Kasumi-1 (cell line): Measurements from ENCODE around the gene LHFPL2.
"Not testable (repeated sequence)": the region's sequence is repeated elsewhere in the genome, so short reads cannot be mapped to it uniquely, and the experiment has no call there.

Experiments used
- DNase-seq, 2 experiments: peaks; one replicate each; lab custom pipeline; 2025; lab: John Stamatoyannopoulos, UW

The LHFPL2 gene

DNA sequence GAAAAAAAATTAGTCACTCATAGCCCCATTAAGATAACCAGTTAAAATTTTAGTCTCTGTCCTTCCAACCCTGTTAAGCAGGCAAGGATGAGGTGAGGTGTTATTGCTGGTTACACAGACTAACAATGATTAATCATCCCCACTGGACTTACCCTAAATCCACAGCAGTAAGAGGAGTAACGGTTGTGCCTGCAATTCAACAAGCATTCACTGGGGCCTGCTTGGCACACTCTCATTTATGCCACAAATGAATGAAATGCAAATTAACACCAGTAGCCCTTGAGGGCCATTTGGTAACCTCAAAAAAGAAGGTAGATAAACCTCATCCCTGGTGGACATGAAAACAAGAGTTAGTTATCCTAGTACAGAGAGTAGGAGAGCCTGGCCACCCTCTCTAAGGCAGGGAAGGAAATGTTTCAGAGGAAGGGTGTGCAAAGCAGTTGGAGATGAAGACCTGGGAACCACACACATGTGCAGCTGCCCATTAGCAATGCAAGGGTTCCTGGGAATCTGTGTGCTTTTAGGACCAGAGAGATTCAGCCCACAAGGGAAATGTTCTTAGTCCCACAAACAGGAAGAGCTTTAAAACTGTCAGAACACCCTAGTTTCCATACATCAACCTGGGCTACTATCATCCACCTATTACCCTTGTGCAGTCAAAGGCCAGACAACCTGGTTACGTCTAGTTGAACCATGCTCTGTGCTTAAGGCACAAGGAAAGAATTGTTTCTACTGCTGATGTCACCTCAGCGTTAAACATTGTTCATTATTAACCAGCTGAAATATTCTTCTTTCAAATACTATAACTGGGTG lies 7.7 kb downstream of the LHFPL2 start:
- DNase-seq = no peak

- DNase-seq = no peak
Measured at GRCh38 chr5:78639791-78640190, 8.8 kb downstream of the LHFPL2 start.

DNA sequence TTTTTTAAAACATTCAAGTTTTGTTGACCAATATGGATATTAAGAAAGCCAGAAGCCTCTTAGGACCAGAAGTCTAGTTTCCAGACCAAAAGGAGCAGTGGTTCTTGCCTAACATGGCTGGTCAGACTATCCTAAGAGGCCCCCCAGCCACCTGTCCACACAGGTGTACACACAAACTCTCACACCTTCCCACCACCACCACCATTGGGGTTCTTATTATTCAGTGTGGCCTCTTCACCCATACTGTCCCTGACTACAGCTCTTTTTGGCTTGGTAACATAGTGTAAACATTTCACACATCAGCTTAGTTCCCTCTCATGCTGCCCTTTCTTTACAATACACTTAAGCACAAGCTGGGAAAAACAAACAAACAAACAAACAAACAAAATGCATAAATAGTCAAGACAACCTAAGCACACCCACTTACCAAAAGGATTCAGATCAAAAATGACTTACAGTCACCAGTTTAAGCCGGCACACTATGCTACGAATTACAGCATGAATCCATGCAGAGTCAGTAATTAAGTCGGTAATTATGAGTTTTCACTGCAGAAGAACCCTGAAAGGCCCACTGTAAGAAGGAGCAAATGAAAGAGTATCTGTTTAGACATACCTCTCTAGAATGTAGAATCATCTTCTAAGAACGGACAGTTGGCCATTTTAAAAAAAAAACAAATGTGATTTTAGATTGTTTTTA lies 9.5 kb downstream of the LHFPL2 start:
- no peak for DNase-seq

GRCh38 chr5:78638423-78638822 lies 10.1 kb downstream of the LHFPL2 start:
- no peak for DNase-seq

DNA sequence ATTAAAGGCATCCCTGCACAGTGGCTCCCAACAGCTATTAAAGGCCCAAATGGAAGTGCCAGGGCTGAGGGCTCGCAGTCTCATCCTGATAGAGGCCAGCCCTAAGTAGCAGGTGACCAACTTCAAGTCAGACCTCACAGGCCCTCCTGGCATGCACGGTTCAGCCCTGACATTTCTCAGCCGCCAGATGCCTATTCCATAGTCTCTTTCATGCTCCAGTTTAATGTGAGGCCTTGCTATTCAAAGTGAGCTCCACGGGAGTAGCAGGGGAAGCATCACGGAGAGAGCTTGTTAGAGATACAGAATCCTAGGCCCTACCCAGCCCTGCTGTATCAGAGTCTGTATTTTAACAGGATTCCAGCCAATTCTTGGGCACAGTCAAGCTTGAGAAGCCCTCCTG lies 11.1 kb downstream of the LHFPL2 start:
- no peak for DNase-seq

DNA sequence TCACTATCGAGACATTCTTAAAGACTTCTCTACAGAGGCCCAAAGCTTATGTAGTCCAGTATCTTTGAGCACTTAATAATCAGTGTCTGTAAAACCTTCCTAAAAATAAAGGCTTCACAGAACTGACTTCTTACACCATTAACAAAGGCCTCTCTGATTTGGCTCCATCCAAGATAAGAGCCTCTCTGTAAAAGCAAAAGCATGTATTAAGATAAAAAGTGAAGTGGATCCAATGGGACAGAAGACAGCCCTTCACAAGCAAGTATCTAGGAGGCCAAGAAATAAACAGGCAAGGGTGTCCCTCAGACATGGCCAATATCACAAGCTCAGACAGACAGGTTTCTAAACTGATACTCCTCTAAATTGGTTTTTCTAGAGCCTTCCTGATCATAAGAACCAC lies 11.9 kb downstream of the LHFPL2 start:
- DNase-seq = no peak

- peak; percentile 14 to 24 for DNase-seq
Measured at GRCh38 chr5:78634634-78635033, 13.9 kb downstream of the LHFPL2 start.

DNA sequence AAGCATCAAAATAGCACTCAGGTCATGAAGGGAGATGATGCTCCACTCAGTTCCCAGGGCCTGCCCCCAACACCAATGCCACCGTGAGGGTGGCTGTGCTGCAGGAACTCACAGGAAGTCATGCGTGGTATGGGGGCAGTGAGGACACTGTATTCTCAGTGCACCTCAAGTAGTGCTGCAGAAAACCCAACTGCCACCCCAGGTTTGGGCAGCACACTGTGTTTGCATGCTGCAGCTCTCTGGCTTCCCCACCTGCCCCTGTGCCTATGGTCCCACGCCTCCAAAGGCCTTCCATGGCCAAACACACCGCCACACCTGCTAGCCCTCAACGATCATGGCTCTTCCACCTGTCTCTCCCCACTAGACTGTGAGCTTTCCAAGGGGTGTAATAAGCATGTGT lies 14.3 kb downstream of the LHFPL2 start:
- DNase-seq = no peak

- DNase-seq = no peak
Measured at GRCh38 chr5:78633700-78634099, 14.9 kb downstream of the LHFPL2 start.

DNA sequence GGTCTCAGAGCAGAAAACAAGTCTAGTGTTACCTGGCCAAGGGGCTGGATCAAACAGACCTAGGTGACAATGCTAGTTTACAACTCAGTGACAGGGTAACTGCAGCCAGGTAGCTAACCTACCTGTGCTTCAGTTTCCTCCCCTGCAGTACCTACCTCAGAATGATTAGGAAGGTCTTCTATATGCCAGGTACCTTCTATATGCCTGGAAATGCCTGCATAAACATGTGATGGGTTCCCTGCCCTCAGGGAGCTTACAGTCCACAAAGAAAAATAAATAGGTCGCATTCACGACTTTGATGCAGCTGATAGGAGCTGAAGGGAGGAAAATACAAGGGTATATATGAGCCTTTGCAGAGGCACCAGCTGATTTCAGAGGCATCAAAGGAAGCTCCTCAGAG lies 16.1 kb downstream of the LHFPL2 start:
- DNase-seq = no peak

DNA sequence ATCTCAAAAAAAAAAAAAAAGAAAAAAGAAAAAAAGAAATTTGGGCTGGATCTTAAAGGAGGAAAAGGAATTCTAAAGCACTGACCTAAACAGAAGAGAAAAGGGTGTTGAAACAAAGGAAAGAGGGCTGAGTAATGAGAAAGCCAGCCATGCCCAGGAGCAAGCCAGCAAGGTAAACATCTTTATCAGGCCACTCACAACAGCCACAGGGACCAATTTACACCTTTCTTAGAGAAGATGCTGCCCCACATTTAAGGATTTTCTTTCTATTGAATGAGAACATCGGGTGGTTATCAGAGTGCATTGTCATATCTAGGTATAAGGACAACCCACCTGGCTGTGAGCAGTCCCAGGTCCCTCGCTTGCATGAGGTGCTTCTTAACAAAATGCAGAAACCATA lies 16.6 kb downstream of the LHFPL2 start:
- no peak for DNase-seq

- no peak for DNase-seq
Measured at GRCh38 chr5:78630047-78630446, 18.5 kb downstream of the LHFPL2 start.

DNA sequence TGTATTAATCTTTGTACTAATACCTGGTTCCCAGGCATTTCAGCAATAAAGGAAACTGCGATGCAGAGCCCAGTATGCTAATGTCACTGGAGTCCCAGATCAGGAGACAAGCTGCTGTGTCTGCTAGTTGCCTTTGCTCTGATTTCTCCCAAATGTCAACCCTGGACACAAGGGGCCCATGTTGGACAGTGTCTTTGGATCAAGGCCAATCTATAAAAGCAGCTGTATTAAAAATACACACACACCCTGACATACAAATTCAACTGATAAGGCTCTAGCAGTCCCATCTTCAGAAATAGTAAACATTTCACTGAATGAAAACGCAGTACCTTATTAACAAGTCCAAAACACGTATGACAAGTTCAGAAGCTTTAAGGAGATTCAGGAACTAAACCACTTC lies 18.9 kb downstream of the LHFPL2 start:
- no peak for DNase-seq

GRCh38 chr5:78628270-78628992 lies 20.1 kb downstream of the LHFPL2 start:
- DNase-seq = no peak

- DNase-seq = no peak
Measured at GRCh38 chr5:78627766-78628165, 20.8 kb downstream of the LHFPL2 start.

GRCh38 chr5:78627175-78627574 lies 21.4 kb downstream of the LHFPL2 start:
- DNase-seq = peak; percentile 27 to 53

GRCh38 chr5:78626009-78626571 lies 22.5 kb downstream of the LHFPL2 start:
- no peak for DNase-seq

DNA sequence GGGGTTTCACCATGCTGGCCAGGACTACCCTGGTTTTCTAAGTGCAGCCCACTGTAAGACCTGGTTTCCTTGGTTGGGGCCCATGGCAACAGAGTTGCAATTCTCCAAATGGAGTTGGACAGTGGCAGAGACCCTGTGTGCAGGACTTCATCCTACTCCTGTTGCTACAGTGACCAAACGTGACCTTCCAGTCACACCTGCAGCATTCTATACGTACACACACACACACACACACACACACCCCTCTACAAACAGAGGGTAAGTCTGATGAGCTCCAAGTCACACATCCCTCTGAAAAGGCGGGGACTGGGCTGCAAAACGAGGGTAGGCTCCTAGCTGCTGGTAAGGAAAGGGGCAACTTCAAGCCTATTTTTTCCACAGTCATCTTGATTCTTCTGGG lies 23.6 kb downstream of the LHFPL2 start:
- no peak for DNase-seq

- DNase-seq = no peak
Measured at GRCh38 chr5:78624011-78624541, 24.5 kb downstream of the LHFPL2 start.

DNA sequence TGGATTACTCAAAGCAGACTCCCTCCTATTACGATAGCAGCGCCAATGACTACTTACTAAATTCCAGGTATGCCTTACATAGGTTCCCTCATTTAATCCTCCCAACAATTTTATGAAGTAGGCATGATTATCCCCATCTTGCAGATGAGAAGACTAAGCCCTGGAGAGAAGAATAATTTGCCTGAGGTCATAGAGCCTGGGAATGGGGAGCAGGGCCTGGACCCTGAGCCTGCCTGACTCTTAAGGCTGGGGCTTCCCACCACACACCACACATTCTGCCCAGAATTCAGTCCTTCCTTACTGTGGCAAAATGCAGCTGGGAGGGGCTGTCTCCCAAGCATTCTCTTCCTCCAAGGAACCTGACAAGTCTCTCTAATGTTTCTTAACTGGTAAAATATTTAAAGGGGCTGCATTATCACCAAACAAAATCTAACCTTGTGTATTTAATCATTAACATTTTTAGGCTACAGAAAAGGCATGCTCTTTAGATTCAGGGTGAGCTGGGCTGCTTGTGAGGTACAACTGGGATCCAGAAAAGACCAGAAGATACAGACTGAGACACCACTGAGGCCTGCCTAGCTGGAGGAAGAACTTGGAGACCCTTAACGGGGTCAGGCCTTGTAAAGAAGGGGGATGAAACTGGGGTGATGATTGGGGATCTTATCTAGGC lies 26.1 kb downstream of the LHFPL2 start:
- no peak for DNase-seq

DNA sequence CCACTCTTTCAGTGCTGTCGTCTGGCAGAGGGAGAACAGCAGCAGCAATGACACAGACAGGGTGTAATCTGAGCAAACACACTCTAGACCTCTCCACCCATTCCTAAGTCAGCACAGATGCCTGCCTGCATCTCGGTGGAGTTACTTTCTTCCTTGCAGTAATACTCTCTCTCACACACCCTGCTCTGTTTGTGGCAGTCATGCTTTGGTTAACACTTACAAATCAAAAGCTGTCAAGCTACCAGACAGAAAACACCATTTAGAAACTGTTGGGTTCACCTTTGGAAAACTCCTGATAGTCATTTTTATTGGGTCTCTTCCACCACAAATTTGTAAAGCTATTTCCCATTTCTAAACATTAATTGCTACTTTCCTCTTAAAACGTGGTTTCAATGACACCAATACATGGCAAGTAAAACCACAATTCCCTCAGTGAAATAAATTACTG lies 27.3 kb downstream of the LHFPL2 start:
- no peak for DNase-seq

GRCh38 chr5:78620119-78620518 lies 28.5 kb downstream of the LHFPL2 start:
- not testable (repeated sequence) for DNase-seq
